KMS-11 (cell line): ENCODE results near the gene RITA1.

Source experiments
- H2AFZ ChIP-seq: fragments of 200-600 bp; sonication (generic); 2 replicates; pipeline ENCODE4 v1.6.1; 2016; ENCODE audit warnings: antibody characterized with exemption, mixed run types, low read depth
- H3K27ac ChIP-seq: fragments of 200-600 bp; sonication (generic); 2 replicates; pipeline ENCODE4 v1.6.1; 2016; ENCODE audit warnings: mild to moderate bottlenecking, mixed run types
- H3K27me3 ChIP-seq: fragments of 200-600 bp; sonication (generic); 2 replicates; pipeline ENCODE4 v1.6.1; 2017; ENCODE audit warnings: mild to moderate bottlenecking, low read depth, mixed run types, moderate library complexity; ENCODE audit not compliant: insufficient read depth
- H3K36me3 ChIP-seq: fragments of 200-600 bp; sonication (generic); 2 replicates; pipeline ENCODE4 v1.6.1; 2017; ENCODE audit warnings: mild to moderate bottlenecking, mixed run types; ENCODE audit not compliant: insufficient read depth
- H3K4me1 ChIP-seq: fragments of 200-600 bp; sonication (generic); 2 replicates; pipeline ENCODE4 v1.6.1; 2016; ENCODE audit warnings: mild to moderate bottlenecking, low read depth, mixed run types; ENCODE audit not compliant: poor library complexity, severe bottlenecking
- H3K4me2 ChIP-seq: fragments of 200-600 bp; sonication (generic); 2 replicates; pipeline ENCODE4 v1.7.0; 2016; ENCODE audit warnings: mild to moderate bottlenecking, mixed run types
- H3K4me3 ChIP-seq: fragments of 200-600 bp; sonication (generic); IDR thresholded peaks from 2 replicates; pipeline ENCODE4 v1.6.1; 2017; ENCODE audit warnings: low read depth, low read length, mixed read lengths; ENCODE audit not compliant: insufficient read depth
- H3K79me2 ChIP-seq: fragments of 200-600 bp; sonication (generic); 2 replicates; pipeline ENCODE4 v1.6.1; 2016; ENCODE audit warnings: low read depth, mixed run types; ENCODE audit not compliant: insufficient read depth
- H3K9ac ChIP-seq: fragments of 200-600 bp; sonication (generic); 2 replicates; pipeline ENCODE4 v1.6.1; 2016; ENCODE audit warnings: mild to moderate bottlenecking, mixed run types
- H4K20me1 ChIP-seq: fragments of 200-600 bp; sonication (generic); 2 replicates; pipeline ENCODE4 v1.6.1; 2016; ENCODE audit warnings: mild to moderate bottlenecking, mixed run types; ENCODE audit not compliant: insufficient read depth
- TF ChIP-seq, protein P1 (sequence below): fragments of 200-600 bp; sonication (generic); conservative IDR thresholded peaks from 2 replicates; pipeline ENCODE4 v1.6.1; 2017; ENCODE audit warnings: low read depth, mild to moderate bottlenecking, antibody characterized with exemption, low read length, moderate library complexity, mixed read lengths

RITA1 gene

DNA sequence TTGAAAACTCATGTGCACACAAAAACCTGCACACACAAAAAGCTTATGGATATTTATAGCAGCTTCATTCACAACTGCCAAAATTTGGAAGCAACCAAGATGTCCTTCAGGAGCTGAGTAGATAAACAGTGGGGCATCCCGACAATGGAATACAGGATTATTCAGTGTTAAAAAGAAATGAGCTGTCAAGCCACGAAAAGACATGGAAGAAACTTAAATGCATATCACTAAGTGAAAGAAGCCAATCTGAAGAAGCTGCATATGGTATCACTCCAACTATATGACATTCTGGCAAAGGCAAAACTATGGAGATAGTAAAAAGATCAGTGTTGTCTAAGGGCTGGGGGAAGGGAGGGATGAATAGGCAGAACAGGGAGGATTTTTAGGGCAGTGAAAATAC is 30.5 kb downstream of the RITA1 start:
- Histone ChIP-seq H3K4me2 (no peak overlapping the region), H3K27me3 (no peaks in the 10 kb centered on the region), H3K4me1 (peaks cover 28% of the 10 kb centered on the region), H3K9ac (no peak overlapping the region), H3K36me3 (no peaks in the 10 kb centered on the region), H3K4me3 (no peak overlapping the region), H3K27ac (no peak overlapping the region), H2AFZ (no peak overlapping the region), H3K79me2 (no peaks in the 10 kb centered on the region), H4K20me1 (no peaks in the 10 kb centered on the region)
- TF ChIP-seq, protein P1, sequence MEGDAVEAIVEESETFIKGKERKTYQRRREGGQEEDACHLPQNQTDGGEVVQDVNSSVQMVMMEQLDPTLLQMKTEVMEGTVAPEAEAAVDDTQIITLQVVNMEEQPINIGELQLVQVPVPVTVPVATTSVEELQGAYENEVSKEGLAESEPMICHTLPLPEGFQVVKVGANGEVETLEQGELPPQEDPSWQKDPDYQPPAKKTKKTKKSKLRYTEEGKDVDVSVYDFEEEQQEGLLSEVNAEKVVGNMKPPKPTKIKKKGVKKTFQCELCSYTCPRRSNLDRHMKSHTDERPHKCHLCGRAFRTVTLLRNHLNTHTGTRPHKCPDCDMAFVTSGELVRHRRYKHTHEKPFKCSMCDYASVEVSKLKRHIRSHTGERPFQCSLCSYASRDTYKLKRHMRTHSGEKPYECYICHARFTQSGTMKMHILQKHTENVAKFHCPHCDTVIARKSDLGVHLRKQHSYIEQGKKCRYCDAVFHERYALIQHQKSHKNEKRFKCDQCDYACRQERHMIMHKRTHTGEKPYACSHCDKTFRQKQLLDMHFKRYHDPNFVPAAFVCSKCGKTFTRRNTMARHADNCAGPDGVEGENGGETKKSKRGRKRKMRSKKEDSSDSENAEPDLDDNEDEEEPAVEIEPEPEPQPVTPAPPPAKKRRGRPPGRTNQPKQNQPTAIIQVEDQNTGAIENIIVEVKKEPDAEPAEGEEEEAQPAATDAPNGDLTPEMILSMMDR: no peak

DNA sequence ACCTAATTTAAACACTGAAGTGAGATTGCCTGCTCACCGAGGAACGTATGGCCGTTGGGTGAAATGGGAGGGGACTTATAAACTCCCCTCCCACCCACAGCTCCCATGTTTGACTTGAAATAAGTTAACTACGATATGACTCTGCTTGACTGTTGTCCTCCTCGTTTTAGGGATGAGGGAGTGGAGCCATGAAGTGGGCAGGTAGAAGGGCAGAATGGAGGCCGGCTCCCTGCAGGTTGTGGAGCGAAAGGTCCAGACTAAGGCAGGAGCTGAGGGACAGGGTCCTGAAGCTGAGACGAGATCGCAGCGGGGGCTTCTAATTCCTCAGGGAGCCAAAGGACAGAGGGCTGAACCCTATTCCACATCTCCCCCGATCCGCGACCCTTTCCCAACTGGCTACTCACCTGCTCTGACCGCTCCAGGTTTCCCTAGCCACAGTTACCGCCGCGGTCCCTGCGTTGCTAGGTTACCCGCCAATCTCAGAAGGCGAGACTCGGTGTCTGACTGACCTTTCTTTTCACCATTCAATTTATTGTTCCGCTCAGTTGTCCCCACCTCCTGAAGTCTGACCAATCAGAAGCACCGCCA is 35.2 kb downstream of the RITA1 start:
- Histone ChIP-seq H3K27ac (peak overlapping the region; percentile 41; the same call in 1 of the 2 replicates), H3K36me3 (no peaks in the 10 kb centered on the region), H2AFZ (peak overlapping the region; percentile 64; the same call in 1 of the 2 replicates), H3K79me2 (no peaks in the 10 kb centered on the region), H3K4me3 (no peak overlapping the region), H3K9ac (peak overlapping the region; percentile 83; the same call in 1 of the 2 replicates), H3K4me2 (peak overlapping the region; percentile 74), H4K20me1 (no peaks in the 10 kb centered on the region), H3K4me1 (peaks cover 20% of the 10 kb centered on the region), H3K27me3 (no peaks in the 10 kb centered on the region)
- TF ChIP-seq, protein P1: no peak

DNA sequence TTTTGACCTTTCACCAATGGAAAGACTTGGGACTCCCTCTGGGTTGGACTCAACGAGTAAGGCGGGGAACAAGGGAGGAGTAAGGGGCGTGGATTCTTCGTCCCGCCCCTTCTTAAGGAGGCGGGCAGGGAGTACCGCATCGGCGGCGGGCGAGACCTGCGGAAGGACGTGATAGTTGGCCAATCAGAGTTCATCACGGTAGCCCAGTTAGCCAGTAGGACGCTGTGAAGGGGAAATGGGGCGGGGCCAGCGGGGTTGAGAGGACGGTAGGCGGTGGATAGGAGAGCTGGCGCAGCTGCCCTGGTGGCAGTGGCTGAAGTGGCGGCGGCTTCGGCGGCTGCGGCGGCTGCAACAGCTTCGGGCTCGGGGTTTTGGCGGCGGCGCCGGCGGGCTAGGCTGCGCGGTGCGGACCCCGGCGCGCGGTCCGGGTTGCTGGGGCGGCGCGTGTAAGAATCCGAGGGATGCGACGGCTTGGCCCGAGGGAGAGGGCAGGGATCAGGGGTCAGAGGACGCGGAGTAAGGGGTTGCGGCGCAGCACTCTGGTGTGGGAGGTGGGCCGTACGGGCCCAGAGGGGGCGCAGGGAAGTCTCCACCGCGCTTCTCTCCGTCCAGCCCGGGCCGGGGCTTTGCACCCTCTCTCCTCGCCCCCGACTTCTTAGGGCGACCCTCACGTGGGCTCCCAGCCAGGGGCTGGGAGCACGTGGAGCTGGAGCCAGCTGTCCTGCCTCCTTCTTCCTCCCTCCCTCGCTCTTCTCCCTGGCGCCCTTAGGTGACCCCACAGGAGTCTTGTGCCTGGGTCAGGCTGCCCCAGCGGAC is 35.9 kb downstream of the RITA1 start, which contains the start of gene TPCN1:
TSS of gene TPCN1 (plus strand) at position 284 of the 816 bp plus-strand sequence. CDS start 5,389 bp downstream, outside the sequence.
- Histone ChIP-seq H3K27ac (peak within 1 kb of the TSS; percentile 41), H2AFZ (peak within 1 kb of the TSS; percentile 64), H4K20me1 (no peaks in the 10 kb centered on the region), H3K4me3 (no peak within 1 kb of the TSS), H3K4me1 (peaks cover 19% of the 10 kb centered on the region), H3K79me2 (no peaks in the 10 kb centered on the region), H3K36me3 (no peaks in the 10 kb centered on the region), H3K9ac (peak within 1 kb of the TSS; percentile 83), H3K4me2 (peak within 1 kb of the TSS; percentile 89), H3K27me3 (no peaks in the 10 kb centered on the region)
- TF ChIP-seq, protein P1: no peak

DNA sequence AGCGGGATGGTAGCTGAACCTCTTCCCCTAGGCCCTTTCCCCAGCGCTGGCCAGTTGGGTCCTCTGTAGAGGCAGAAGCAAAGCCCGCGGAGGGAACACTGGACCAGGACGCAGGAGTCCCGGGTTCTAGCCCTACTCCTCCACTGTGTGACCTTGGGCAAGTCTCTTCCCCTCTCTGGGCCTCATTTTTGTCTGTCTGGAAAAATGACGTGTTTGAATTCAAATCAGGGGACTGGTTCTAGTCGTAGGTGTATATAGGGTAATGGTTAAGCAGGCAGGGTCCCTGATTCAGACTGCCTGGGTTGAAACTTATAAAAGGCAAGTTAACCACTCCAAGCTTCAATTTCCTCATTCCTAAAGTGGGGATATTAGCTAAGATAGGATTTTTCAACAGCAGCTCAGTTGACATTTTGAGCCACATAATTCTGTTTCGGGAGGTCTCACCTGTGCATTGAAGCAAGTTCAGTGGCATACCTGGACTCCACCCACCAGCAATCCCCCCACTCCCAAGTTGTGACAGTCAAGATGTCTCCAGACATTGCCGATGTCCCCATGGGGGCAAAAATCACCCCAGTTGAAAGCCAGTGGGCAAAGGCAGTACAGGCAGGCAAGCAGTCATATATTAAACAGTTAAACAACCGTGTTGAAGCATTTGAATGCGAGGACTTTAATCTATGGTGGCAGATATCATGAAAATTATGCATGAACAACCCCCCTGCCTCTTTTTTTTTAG is 36.6 kb downstream of the RITA1 start:
- TF ChIP-seq, protein P1: no peak
- Histone ChIP-seq H2AFZ (peak overlapping the region; percentile 30; the same call in 1 of the 2 replicates), H3K79me2 (no peaks in the 10 kb centered on the region), H3K27me3 (no peaks in the 10 kb centered on the region), H3K4me1 (peaks cover 19% of the 10 kb centered on the region), H3K4me2 (peak overlapping the region; percentile 89), H4K20me1 (no peaks in the 10 kb centered on the region), H3K36me3 (no peaks in the 10 kb centered on the region), H3K27ac (peak overlapping the region; percentile 38), H3K9ac (peak overlapping the region; percentile 83), H3K4me3 (no peak overlapping the region)
